Measurements from ENCODE around the gene C12orf76. TPM values are rescaled to one million over a fixed set of nuclear protein-coding genes. Genes with fewer than 3 reads are reported as not detected.

C12orf76 gene
- total and polyA plus RNA-seq, 2 donors (not counting 1 experiment from before 2014, with no cell fraction given) = 21.5 to 28.5 TPM

Small RNAs within 50 kb of the gene (small RNA-seq; reads per million reads assigned to genes)
- not detected for gene AC007546.2 (ENCODE audit: insufficient read length, low read depth, low replicate concordance)

Other genes with a start within 250 kb of the C12orf76 start
- gene TRPV4, start 215.1 kb downstream of the C12orf76 start, total RNA-seq = not detected in 2 replicates
- 0.06 TPM in 1 of 2 replicates, not detected in the other for gene TRPV4, start 215.1 kb downstream of the C12orf76 start, polyA plus RNA-seq
- 21.9 and 24.9 TPM in 2 replicates for gene GLTP, start 168.0 kb downstream of the C12orf76 start, total RNA-seq
- 18.7 and 28.5 TPM in 2 replicates for gene GLTP, start 168.0 kb downstream of the C12orf76 start, polyA plus RNA-seq
- gene TCHP, start 148.2 kb downstream of the C12orf76 start, total RNA-seq = 29.4 and 35.8 TPM in 2 replicates
- 13.4 and 16.4 TPM in 2 replicates for gene TCHP, start 148.2 kb downstream of the C12orf76 start, polyA plus RNA-seq
- gene GIT2, start 52.2 kb downstream of the C12orf76 start, total RNA-seq = 163 and 177 TPM in 2 replicates
- gene GIT2, start 52.2 kb downstream of the C12orf76 start, polyA plus RNA-seq = 75.2 and 83.5 TPM in 2 replicates
- 185 and 196 TPM in 2 replicates for gene ANKRD13A, start 49.1 kb downstream of the C12orf76 start, total RNA-seq
- gene ANKRD13A, start 49.1 kb downstream of the C12orf76 start, polyA plus RNA-seq = 129 and 150 TPM in 2 replicates
- 6.0 and 6.8 TPM in 2 replicates for gene IFT81, start 75.8 kb upstream of the C12orf76 start, total RNA-seq
- 0.43 and 0.95 TPM in 2 replicates for gene IFT81, start 75.8 kb upstream of the C12orf76 start, polyA plus RNA-seq
- 68.2 and 73.1 TPM in 2 replicates for gene ATP2A2, start 232.7 kb upstream of the C12orf76 start, total RNA-seq
- gene ATP2A2, start 232.7 kb upstream of the C12orf76 start, polyA plus RNA-seq = 35.3 and 52.1 TPM in 2 replicates

Data from B cell (primary cell).